ENCODE data around the gene FANCE.

Gene FANCE, protein sequence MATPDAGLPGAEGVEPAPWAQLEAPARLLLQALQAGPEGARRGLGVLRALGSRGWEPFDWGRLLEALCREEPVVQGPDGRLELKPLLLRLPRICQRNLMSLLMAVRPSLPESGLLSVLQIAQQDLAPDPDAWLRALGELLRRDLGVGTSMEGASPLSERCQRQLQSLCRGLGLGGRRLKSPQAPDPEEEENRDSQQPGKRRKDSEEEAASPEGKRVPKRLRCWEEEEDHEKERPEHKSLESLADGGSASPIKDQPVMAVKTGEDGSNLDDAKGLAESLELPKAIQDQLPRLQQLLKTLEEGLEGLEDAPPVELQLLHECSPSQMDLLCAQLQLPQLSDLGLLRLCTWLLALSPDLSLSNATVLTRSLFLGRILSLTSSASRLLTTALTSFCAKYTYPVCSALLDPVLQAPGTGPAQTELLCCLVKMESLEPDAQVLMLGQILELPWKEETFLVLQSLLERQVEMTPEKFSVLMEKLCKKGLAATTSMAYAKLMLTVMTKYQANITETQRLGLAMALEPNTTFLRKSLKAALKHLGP

DNA sequence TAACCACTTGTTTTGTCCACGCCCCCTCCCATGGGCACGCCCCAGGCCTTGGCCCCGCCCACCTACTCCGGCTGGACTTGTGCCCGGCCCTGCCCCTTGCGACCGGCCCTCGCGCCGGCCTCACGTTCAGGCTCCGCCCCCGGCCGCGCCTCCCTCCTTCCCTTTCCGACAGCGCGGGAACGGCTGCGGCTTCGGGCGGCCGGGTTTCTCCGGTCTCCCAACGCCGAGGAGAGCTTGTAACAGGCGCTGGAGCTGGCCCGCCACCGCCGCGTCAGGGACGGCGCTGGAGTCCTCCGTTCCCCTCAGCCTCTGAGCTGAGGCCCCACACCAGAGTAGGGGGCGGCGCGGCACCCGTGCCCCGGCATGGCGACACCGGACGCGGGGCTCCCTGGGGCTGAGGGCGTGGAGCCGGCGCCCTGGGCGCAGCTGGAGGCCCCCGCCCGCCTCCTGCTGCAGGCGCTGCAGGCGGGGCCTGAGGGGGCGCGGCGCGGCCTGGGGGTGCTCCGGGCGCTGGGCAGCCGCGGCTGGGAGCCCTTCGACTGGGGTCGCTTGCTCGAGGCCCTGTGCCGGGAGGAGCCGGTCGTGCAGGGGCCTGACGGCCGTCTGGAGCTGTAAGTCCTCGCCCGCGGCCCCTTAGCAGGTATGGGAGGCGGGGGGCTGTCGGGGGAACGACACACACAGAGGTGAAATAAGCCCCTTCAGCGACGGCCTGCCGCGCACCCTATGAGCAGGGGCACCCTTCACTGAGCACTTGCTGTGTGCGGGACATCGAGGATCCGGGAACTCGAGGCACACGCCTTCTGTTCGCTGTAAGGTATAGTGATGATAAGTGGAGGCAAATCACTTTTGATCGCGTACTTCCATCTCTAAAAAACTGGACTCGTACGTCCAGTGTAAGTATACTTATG, at the start of gene FANCE:
TSS of gene FANCE (plus strand) at position 156 of the 908 bp plus-strand sequence. CDS start at position 364, 208 bp downstream.
- peak; percentile 91 for DNase-seq
- in situ Hi-C loops (cut with MboI; ENCODE audit: low pct_unique_long_range_greater_than_20kb, low sequenced_read_pairs): no loop called here

GRCh38 chr6:35402856-35403191, 49.3 kb upstream of the FANCE start:
- in situ Hi-C loops (cut with MboI; ENCODE audit: low pct_unique_long_range_greater_than_20kb, low sequenced_read_pairs): no loop called here

DNA sequence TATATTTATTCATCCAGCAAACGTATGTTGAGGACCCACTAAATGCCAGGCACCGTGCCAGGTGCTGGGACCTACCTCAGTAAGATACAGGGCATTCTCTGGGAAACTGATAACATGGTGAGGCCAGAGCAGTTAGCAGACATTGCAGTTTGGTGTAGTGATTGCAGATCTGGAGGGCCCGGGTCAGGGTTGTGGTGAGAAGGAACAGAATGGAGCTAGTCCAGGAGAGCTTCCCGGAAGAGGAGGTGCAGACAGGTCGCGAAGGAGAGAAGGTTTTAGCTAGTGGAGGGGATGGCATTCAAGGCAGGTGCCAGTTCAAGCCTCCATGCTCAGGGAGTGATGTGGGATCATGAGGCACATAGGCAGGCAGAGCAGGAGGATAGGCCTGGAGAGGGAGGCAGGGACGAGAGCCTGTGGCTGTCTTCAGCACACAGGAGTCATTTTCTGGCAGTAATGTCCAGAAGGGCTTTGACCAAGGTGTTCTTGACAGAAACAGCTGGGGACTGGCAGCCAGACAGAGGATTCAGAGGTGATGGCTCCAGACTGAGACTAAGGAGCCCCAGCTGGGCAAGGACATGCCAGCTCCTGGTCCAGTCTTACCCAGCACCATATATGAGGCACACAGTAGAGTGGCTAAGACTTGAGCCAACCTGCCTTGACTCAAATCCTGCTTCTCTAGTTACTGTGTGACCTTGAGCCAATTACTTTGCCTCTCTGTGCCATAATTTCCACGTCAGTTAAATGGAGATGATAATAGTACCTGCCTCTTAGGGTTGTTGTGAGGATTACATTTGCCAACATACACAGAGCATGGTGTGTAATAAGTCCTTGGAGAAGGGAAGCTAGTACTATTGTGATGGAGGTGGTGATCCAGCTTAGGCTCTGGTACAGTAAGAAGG, 48.3 kb upstream of the FANCE start:
- no peak for DNase-seq
- in situ Hi-C loops (cut with MboI; ENCODE audit: low pct_unique_long_range_greater_than_20kb, low sequenced_read_pairs): no loop called here

More at GRCh38 chr6:35402856-35403191, 49.3 kb upstream of the FANCE start:
- no peak for DNase-seq

DNA sequence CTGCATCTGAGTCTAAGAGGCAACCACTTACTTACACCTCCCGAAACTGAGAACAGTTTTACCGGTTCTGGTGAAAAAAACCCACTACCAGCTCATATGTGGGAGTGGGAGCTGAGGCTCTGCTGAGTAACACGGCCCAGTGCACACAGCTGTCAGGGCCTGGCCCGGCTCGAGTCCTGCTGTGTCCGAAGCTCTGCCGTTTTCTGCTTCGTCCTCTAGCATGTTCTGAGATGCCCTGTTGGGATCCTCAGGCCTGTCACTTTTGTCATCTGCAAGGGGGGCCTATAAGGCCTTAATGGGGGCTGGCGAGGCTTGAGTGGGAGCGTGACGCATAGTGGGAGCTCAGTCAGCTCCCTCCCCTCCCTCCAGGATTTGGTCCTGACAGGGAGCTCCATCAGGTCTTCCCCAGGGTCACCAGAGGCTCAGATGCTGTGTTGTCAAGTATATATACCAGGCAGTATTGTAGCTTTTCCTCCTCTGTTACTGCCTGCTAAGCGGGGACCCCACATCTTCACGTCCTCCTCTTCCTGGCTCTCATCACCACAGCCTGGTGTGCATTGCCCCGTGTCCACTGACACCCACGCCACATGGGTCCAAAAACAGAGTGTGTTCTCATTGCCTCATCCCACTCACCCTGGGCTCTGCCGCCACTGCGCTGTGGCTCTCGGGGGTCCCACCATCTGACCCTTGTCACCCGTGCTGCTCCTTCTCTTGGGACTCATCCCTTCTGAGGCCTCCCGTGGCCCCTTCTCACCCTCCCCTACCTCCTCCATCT, 45.2 kb upstream of the FANCE start:
- no peak for DNase-seq
- in situ Hi-C loops (cut with MboI; ENCODE audit: low pct_unique_long_range_greater_than_20kb, low sequenced_read_pairs): no loop called here

DNA sequence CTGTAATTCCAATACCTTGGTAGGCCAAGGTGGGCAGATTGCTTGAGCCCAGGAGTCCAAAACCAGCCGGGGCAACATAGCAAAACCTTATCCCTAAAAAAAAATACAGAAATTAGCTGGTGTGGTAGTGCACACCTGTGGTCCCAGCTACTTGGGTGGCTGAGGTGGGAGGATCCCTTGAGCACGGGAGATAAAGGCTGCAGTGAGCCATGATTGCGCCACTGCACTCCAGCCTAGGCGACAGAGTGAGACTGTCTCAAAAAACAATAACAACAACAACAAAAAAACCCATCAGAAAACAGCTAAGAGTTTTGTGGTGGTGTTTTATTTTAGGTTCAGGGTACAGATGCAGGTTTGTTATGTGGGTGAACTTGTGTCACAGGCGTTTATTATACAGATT, 42.9 kb upstream of the FANCE start:
- in situ Hi-C loops (cut with MboI; ENCODE audit: low pct_unique_long_range_greater_than_20kb, low sequenced_read_pairs): no loop called here

GRCh38 chr6:35410131-35410530, 42.0 kb upstream of the FANCE start:
- DNase-seq: no peak
- in situ Hi-C loops (cut with MboI; ENCODE audit: low pct_unique_long_range_greater_than_20kb, low sequenced_read_pairs): no loop called here

More for the DNA sequence above, 42.9 kb upstream of the FANCE start:
- no peak for DNase-seq

DNA sequence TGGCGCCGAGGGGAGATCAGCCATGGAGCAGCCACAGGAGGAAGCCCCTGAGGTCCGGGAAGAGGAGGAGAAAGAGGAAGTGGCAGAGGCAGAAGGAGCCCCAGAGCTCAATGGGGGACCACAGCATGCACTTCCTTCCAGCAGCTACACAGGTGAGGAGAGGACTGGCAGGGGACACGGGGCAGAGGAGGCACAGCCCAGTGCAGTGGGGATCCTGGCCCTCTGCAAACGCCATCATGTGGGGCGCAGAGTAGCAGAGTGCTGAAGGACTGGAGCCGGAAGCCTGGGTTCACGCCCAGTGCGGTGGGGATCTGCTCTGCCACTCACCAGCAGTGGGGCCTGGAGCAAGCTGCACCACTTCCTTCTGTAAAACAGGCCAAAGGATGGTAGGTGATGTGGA, 41.1 kb upstream of the FANCE start:
- DNase-seq: peak; percentile 34
- in situ Hi-C loops (cut with MboI; ENCODE audit: low pct_unique_long_range_greater_than_20kb, low sequenced_read_pairs): no loop called here

DNA sequence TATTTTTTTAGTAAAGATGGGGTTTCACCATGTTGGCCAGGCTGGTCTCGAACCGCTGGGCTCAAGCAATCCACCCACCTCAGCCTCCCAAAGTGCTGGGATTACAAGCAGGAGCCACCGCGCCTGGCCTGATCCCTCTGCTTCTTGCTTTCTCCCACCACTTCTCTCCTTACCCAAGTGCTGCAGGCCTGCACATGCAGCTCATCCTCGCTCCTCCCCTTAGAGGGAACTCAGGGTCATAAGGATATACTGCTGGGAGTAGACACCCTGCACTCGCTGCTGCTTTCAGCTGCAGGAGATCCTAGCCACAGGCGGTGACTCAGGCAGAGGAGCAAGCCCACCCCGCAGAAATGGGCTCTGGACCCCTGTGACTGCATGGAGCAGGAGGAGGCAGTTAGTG, 40.0 kb upstream of the FANCE start:
- no peak for DNase-seq
- in situ Hi-C loops (cut with MboI; ENCODE audit: low pct_unique_long_range_greater_than_20kb, low sequenced_read_pairs): no loop called here

- in situ Hi-C loops (cut with MboI; ENCODE audit: low pct_unique_long_range_greater_than_20kb, low sequenced_read_pairs): no loop called here
Measured at GRCh38 chr6:35413911-35414310, 38.2 kb upstream of the FANCE start.

GRCh38 chr6:35415065-35415891, 36.9 kb upstream of the FANCE start:
- in situ Hi-C loops (cut with MboI; ENCODE audit: low pct_unique_long_range_greater_than_20kb, low sequenced_read_pairs): no loop called here
- DNase-seq: peak; percentile 68

More at GRCh38 chr6:35413911-35414310, 38.2 kb upstream of the FANCE start:
- DNase-seq: no peak

GRCh38 chr6:35417979-35418661, 34.0 kb upstream of the FANCE start:
- in situ Hi-C loops (cut with MboI; ENCODE audit: low pct_unique_long_range_greater_than_20kb, low sequenced_read_pairs): no loop called here
- peak; percentile 96 for DNase-seq

GRCh38 chr6:35419417-35419816, 32.7 kb upstream of the FANCE start:
- peak; percentile 62 for DNase-seq
- in situ Hi-C loops (cut with MboI; ENCODE audit: low pct_unique_long_range_greater_than_20kb, low sequenced_read_pairs): no loop called here

GRCh38 chr6:35419961-35420360, 32.2 kb upstream of the FANCE start:
- in situ Hi-C loops (cut with MboI; ENCODE audit: low pct_unique_long_range_greater_than_20kb, low sequenced_read_pairs): no loop called here
- no peak for DNase-seq

GRCh38 chr6:35425284-35425683, 26.9 kb upstream of the FANCE start:
- in situ Hi-C loops (cut with MboI; ENCODE audit: low pct_unique_long_range_greater_than_20kb, low sequenced_read_pairs): no loop called here
- no peak for DNase-seq

DNA sequence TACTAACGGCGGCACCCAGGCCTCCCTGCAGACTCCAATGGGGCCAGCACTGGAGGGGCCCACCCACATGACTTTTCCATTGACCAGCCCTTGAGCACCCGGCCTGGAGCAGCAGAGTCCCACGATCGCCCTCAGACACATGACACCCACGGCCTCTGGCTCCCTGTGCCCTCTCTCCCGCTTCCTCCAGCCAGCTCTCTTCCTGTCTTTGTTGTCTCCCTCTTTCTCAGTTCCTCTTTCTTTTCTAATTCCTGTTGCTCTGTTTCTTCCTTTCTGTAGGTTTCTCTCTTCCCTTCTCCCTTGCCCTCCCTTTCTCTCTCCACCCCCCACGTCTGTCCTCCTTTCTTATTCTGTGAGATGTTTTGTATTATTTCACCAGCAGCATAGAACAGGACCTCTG, 26.1 kb upstream of the FANCE start:
- in situ Hi-C loops (cut with MboI; ENCODE audit: low pct_unique_long_range_greater_than_20kb, low sequenced_read_pairs): no loop called here
- peak; percentile 66 for DNase-seq

DNA sequence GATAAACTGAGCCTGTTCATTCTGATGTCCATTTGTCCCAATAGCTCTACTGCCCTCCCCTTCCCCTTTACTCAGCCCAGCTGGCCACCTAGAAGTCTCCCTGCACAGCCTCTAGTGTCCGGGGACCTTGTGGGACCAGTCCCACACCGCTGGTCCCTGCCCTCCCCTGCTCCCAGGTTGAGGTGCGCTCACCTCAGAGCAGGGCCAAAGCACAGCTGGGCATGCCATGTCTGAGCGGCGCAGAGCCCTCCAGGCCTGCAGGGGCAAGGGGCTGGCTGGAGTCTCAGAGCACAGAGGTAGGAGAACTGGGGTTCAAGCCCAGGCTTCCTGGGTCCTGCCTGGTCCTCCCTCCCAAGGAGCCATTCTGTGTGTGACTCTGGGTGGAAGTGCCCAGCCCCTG, 24.7 kb upstream of the FANCE start:
- in situ Hi-C loops (cut with MboI; ENCODE audit: low pct_unique_long_range_greater_than_20kb, low sequenced_read_pairs): no loop called here
- DNase-seq: no peak

DNA sequence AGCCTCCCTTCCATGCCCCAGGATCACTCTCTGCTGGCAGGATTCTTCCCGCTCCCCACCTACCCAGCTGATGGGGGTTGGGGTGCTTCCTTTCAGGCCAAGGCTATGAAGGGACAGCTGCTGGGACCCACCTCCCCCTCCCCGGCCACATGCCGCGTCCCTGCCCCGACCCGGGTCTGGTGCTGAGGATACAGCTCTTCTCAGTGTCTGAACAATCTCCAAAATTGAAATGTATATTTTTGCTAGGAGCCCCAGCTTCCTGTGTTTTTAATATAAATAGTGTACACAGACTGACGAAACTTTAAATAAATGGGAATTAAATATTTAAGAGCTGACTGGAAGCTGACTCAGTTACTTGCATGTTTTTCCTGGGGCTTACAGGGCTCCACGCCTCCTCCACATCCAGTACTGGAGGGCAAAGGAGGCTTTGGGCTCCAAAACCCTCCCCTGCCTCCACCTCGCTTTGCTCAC, 24.3 kb upstream of the FANCE start:
- no peak for DNase-seq

More for the DNA sequence above, 24.3 kb upstream of the FANCE start:
- in situ Hi-C loops (cut with MboI; ENCODE audit: low pct_unique_long_range_greater_than_20kb, low sequenced_read_pairs): no loop called here

Measured in KBM-7 (cell line).